ENCODE data around the gene KBTBD8. TPM values are rescaled to one million over a fixed set of nuclear protein-coding genes. Genes with fewer than 3 reads are reported as not detected.

KBTBD8 gene
- total RNA-seq, 1 experiment from 2014 or later, result 2.0 TPM

DNA sequence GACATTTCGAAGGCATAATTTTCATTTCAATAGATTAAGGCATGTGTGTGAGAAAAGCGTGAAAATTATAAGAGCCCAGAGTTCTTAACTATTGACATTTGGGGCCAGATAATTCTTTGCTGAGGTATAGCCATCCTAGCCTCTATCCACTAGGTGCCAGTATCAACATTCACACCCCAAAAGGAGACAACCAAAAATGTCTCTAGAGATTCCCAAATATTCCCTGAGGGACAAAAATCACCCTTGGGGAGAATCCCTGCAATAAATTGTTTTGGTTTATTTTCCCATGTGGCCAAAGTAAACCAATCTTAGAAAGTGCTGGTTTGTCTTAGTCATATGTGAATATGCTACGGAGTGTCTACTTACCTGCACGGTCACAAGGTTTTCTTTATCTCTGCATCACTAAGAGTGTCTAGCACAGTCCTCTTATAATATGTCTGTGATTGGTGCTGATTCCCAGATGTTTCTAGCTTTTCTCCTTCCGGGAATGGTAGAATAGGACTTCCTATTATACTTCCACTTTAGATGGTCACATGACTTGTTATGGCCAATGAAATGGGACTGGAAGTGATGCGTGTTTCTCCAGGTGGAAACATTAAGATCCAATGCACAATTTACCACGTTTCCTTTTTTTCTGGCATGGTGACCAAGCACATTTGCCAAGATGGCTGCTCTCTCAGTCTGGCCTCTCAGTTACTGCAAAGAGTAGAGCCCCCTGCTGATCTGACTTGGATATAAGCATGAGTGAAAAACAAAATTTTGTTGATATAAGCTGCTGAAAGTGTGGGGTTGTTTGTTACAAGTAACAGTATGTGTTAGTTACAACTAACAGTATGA lies 8.0 kb upstream of the KBTBD8 start:
- ChIA-PET POLR2A (ENCODE audit: low non-redundant PET) (no interaction called here), CTCF (no interaction called here)
- intact Hi-C loops (cut with micrococcal nuclease; ENCODE audit: unreplicated experiment), result no loop called here
- no TSS peak for BruUV-seq (replicated peaks)
- Histone ChIP-seq H3K27ac (ENCODE audit: low read depth, low read length, poor library complexity, severe bottlenecking) (no peak overlapping the region), H3K4me3 (ENCODE audit: low read depth, low read length, poor library complexity, severe bottlenecking) (no peak overlapping the region), H3K36me3 (ENCODE audit: insufficient read depth, low read length, poor library complexity, severe bottlenecking) (no peaks in the 10 kb centered on the region), H3K4me1 (ENCODE audit: insufficient read depth, low read length, poor library complexity, severe bottlenecking) (no peaks in the 10 kb centered on the region), H3K9me3 (ENCODE audit: low read depth, low read length, poor library complexity, severe bottlenecking) (no peaks in the 10 kb centered on the region), H3K27me3 (replicated peaks; ENCODE audit: insufficient read depth, low read depth, low read length, poor library complexity) (peaks cover 4% of the 10 kb centered on the region)
- TF ChIP-seq EZH2 (IDR thresholded peaks at IDR 0.05; ENCODE audit: borderline replicate concordance, low read depth, low read length, poor library complexity, severe bottlenecking), result no peak
- TF ChIP-seq, protein P1, sequence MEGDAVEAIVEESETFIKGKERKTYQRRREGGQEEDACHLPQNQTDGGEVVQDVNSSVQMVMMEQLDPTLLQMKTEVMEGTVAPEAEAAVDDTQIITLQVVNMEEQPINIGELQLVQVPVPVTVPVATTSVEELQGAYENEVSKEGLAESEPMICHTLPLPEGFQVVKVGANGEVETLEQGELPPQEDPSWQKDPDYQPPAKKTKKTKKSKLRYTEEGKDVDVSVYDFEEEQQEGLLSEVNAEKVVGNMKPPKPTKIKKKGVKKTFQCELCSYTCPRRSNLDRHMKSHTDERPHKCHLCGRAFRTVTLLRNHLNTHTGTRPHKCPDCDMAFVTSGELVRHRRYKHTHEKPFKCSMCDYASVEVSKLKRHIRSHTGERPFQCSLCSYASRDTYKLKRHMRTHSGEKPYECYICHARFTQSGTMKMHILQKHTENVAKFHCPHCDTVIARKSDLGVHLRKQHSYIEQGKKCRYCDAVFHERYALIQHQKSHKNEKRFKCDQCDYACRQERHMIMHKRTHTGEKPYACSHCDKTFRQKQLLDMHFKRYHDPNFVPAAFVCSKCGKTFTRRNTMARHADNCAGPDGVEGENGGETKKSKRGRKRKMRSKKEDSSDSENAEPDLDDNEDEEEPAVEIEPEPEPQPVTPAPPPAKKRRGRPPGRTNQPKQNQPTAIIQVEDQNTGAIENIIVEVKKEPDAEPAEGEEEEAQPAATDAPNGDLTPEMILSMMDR (conservative IDR thresholded peaks at IDR 0.05; ENCODE audit: low read depth, low read length), result no peak
- DNase-seq (ENCODE audit: low spot score), result peak; percentile 14

DNA sequence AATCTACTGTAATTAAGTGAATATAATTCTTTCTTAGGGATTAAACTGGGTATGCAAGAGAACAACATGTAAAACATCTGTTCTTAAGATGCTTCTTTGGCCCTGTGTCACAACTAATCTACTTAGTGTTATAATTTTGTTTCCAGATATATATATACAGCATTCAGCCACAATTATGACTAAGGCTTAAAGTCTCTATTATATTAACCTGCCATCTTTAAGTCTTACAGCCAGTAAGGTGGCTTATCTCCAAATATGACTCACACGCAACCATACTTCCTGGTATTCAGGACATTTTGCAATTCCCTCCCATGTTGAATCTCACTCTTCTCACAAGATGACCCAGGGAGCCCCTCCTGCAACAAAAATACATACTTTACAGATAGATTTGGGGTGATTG lies 6.6 kb upstream of the KBTBD8 start:
- no peak overlapping the region for H3K27ac ChIP-seq (ENCODE audit: low read depth, low read length, poor library complexity, severe bottlenecking)
- POLR2A ChIA-PET (ENCODE audit: low non-redundant PET), result no interaction called here
- peaks cover 7% of the 10 kb centered on the region for H3K27me3 ChIP-seq (replicated peaks; ENCODE audit: insufficient read depth, low read depth, low read length, poor library complexity)
- no peak for DNase-seq (ENCODE audit: low spot score)
- TF ChIP-seq, protein P1 (conservative IDR thresholded peaks at IDR 0.05; ENCODE audit: low read depth, low read length), result no peak
- TF ChIP-seq EZH2 (IDR thresholded peaks at IDR 0.05; ENCODE audit: borderline replicate concordance, low read depth, low read length, poor library complexity, severe bottlenecking), result no peak
- intact Hi-C loops (cut with micrococcal nuclease; ENCODE audit: unreplicated experiment), result no loop called here
- BruUV-seq (replicated peaks), result no TSS peak
- no peak overlapping the region for H3K4me3 ChIP-seq (ENCODE audit: low read depth, low read length, poor library complexity, severe bottlenecking)
- no peaks in the 10 kb centered on the region for H3K36me3 ChIP-seq (ENCODE audit: insufficient read depth, low read length, poor library complexity, severe bottlenecking)
- H3K4me1 ChIP-seq (ENCODE audit: insufficient read depth, low read length, poor library complexity, severe bottlenecking), result no peaks in the 10 kb centered on the region
- H3K9me3 ChIP-seq (ENCODE audit: low read depth, low read length, poor library complexity, severe bottlenecking), result no peaks in the 10 kb centered on the region
- CTCF ChIA-PET, result no interaction called here

DNA sequence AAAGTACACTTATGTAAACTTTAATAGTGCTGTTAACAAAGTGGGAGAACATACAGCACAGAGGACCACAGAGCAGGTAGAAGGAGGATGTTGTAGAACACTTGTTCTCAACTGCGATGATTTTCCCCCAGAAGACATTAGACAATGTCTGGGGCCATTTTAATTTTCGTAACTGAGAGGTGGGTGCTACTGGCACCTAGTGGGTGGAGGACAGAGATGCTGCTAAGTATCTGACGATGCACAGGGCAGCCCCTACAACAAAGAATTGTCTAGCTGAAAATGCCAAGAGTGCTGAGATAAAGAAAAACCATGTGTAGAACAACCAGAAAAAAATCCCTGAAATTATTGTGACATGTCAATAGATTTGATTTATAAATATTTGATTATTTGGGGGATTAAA lies 5.0 kb upstream of the KBTBD8 start:
- no peak for DNase-seq (ENCODE audit: low spot score)
- no TSS peak for BruUV-seq (replicated peaks)
- intact Hi-C loops (cut with micrococcal nuclease; ENCODE audit: unreplicated experiment), result no loop called here
- H3K27me3 ChIP-seq (replicated peaks; ENCODE audit: insufficient read depth, low read depth, low read length, poor library complexity), result peaks cover 7% of the 10 kb centered on the region
- no peak overlapping the region for H3K4me3 ChIP-seq (ENCODE audit: low read depth, low read length, poor library complexity, severe bottlenecking)
- no peaks in the 10 kb centered on the region for H3K4me1 ChIP-seq (ENCODE audit: insufficient read depth, low read length, poor library complexity, severe bottlenecking)
- H3K36me3 ChIP-seq (ENCODE audit: insufficient read depth, low read length, poor library complexity, severe bottlenecking), result no peaks in the 10 kb centered on the region
- no peak overlapping the region for H3K27ac ChIP-seq (ENCODE audit: low read depth, low read length, poor library complexity, severe bottlenecking)
- TF ChIP-seq, protein P1 (conservative IDR thresholded peaks at IDR 0.05; ENCODE audit: low read depth, low read length), result no peak
- TF ChIP-seq EZH2 (IDR thresholded peaks at IDR 0.05; ENCODE audit: borderline replicate concordance, low read depth, low read length, poor library complexity, severe bottlenecking), result no peak
- CTCF ChIA-PET, result no interaction called here
- POLR2A ChIA-PET (ENCODE audit: low non-redundant PET), result no interaction called here
- no peaks in the 10 kb centered on the region for H3K9me3 ChIP-seq (ENCODE audit: low read depth, low read length, poor library complexity, severe bottlenecking)
